Measurements from ENCODE around the gene SEPTIN5. TPM values are rescaled to one million over a fixed set of nuclear protein-coding genes. Genes with fewer than 3 reads are reported as not detected.

Gene SEPTIN5
- total RNA-seq, 1 experiment from 2014 or later, result 1.00 TPM

DNA sequence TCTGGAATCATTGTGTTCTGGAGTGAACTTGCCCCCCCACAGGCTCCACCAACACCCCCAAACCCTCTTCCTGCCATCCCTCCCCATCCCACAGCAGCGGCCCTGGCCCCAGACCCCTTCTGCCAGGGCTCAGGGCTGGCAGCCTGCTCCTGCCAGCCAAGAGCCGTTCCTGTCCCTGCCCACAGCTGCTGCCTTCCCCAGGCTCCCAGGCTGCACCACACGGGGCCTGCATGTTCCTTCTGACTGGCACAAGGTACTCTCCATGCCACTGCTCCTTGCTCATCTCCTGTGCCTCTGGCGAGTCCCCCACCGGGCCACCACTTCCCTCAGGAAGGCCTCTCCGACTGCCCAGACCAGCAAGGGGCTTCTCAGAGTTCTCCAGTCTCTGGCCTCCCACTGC is 14.0 kb downstream of the SEPTIN5 start:
- H3K27ac Mint-ChIP-seq (ENCODE audit: unreplicated experiment), result no peak overlapping the region
- no peak overlapping the region for H3K4me3 ChIP-seq (ENCODE audit: low read depth, low read length)
- H3K4me1 ChIP-seq, result peaks cover 13% of the 10 kb centered on the region
- peaks cover 4% of the 10 kb centered on the region for H3K36me3 Mint-ChIP-seq (ENCODE audit: insufficient read depth, unreplicated experiment)
- BruUV-seq (replicated peaks), result no TSS peak
- H3K9me3 ChIP-seq, result no peaks in the 10 kb centered on the region
- no peaks in the 10 kb centered on the region for H3K36me3 ChIP-seq (ENCODE audit: control insufficient read depth, insufficient read depth, low read length)
- no peak for DNase-seq
- H3K27me3 Mint-ChIP-seq (ENCODE audit: insufficient read depth, unreplicated experiment), result peaks cover 23% of the 10 kb centered on the region
- intact Hi-C loops (cut with micrococcal nuclease; ENCODE audit: unreplicated experiment), result no loop called here
- no peaks in the 10 kb centered on the region for H3K4me1 Mint-ChIP-seq (ENCODE audit: low read depth, unreplicated experiment)
- CTCF ChIA-PET, result no interaction called here
- H3K9me3 Mint-ChIP-seq (ENCODE audit: unreplicated experiment), result no peaks in the 10 kb centered on the region
- H3K27me3 ChIP-seq (replicated peaks; ENCODE audit: control insufficient read depth, insufficient read depth, low read length), result no peaks in the 10 kb centered on the region; the same call in 1 of the 2 replicates
- POLR2A ChIA-PET, result no interaction called here
- TF ChIP-seq, protein P1, sequence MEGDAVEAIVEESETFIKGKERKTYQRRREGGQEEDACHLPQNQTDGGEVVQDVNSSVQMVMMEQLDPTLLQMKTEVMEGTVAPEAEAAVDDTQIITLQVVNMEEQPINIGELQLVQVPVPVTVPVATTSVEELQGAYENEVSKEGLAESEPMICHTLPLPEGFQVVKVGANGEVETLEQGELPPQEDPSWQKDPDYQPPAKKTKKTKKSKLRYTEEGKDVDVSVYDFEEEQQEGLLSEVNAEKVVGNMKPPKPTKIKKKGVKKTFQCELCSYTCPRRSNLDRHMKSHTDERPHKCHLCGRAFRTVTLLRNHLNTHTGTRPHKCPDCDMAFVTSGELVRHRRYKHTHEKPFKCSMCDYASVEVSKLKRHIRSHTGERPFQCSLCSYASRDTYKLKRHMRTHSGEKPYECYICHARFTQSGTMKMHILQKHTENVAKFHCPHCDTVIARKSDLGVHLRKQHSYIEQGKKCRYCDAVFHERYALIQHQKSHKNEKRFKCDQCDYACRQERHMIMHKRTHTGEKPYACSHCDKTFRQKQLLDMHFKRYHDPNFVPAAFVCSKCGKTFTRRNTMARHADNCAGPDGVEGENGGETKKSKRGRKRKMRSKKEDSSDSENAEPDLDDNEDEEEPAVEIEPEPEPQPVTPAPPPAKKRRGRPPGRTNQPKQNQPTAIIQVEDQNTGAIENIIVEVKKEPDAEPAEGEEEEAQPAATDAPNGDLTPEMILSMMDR (IDR thresholded peaks at IDR 0.05; ENCODE audit: insufficient read depth in 1 of 2, low read depth in 1 of 2, low read length in 1 of 2, severe bottlenecking in 1 of 2, unreplicated experiment in 1 of 2), result no peak
- H3K4me3 Mint-ChIP-seq (ENCODE audit: unreplicated experiment), result no peak overlapping the region

DNA sequence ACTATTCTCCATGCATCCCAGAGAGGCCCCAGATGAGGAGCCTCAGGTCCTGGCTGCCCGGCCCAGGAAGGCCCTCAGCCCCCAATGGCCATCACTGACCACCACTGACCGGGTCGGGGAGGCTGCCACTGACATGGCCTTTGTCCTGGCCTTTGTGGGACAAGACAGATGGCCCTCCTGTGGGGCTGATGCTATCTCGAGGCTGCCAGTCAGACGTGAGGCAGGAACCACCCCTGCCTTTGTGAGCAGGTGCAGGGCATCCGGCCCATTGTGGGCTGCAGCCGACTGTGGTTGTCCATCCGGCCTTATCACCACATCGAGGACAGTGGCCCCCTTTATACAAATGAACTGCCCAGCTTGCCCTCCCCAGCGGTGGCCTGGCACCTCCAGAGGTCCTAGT is 14.5 kb downstream of the SEPTIN5 start:
- TF ChIP-seq, protein P1 (IDR thresholded peaks at IDR 0.05; ENCODE audit: insufficient read depth in 1 of 2, low read depth in 1 of 2, low read length in 1 of 2, severe bottlenecking in 1 of 2, unreplicated experiment in 1 of 2), result no peak
- H3K4me3 Mint-ChIP-seq (ENCODE audit: unreplicated experiment), result no peak overlapping the region
- BruUV-seq (replicated peaks), result no TSS peak
- Histone ChIP-seq H3K4me1 (peaks cover 13% of the 10 kb centered on the region), H3K27me3 (replicated peaks; ENCODE audit: control insufficient read depth, insufficient read depth, low read length) (no peaks in the 10 kb centered on the region; the same call in 1 of the 2 replicates), H3K9me3 (no peaks in the 10 kb centered on the region), H3K36me3 (ENCODE audit: control insufficient read depth, insufficient read depth, low read length) (no peaks in the 10 kb centered on the region), H3K4me3 (ENCODE audit: low read depth, low read length) (no peak overlapping the region)
- no peak overlapping the region for H3K27ac Mint-ChIP-seq (ENCODE audit: unreplicated experiment)
- H3K27me3 Mint-ChIP-seq (ENCODE audit: insufficient read depth, unreplicated experiment), result peaks cover 23% of the 10 kb centered on the region
- H3K9me3 Mint-ChIP-seq (ENCODE audit: unreplicated experiment), result no peaks in the 10 kb centered on the region
- H3K4me1 Mint-ChIP-seq (ENCODE audit: low read depth, unreplicated experiment), result no peaks in the 10 kb centered on the region
- H3K36me3 Mint-ChIP-seq (ENCODE audit: insufficient read depth, unreplicated experiment), result peaks cover 4% of the 10 kb centered on the region
- intact Hi-C loops (cut with micrococcal nuclease; ENCODE audit: unreplicated experiment), result no loop called here
- ChIA-PET CTCF (no interaction called here), POLR2A (no interaction called here)
- no peak for DNase-seq

DNA sequence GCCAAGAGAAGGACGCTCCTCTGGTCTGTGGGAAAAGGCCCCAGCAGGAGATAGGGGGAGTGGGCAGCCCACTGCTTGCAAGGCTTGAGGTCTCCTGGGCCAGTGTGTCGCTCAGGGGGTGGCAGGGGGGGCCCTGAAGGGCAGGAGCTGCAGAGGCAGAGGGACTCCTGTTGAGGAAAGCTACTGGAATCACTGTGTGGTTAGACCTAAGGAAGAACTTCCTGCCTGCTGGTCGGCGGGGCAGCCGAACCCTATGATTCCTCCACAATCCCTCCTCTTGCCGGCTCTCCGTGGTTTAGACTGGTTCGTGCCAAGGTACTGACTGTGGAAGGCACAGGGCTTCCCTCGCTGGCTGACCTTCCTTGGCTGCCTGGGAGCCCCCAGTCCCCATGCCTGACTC is 15.2 kb downstream of the SEPTIN5 start:
- H3K27me3 Mint-ChIP-seq (ENCODE audit: insufficient read depth, unreplicated experiment), result peaks cover 23% of the 10 kb centered on the region
- TF ChIP-seq, protein P1 (IDR thresholded peaks at IDR 0.05; ENCODE audit: insufficient read depth in 1 of 2, low read depth in 1 of 2, low read length in 1 of 2, severe bottlenecking in 1 of 2, unreplicated experiment in 1 of 2), result no peak
- no peaks in the 10 kb centered on the region for H3K4me1 Mint-ChIP-seq (ENCODE audit: low read depth, unreplicated experiment)
- H3K9me3 Mint-ChIP-seq (ENCODE audit: unreplicated experiment), result no peaks in the 10 kb centered on the region
- H3K27me3 ChIP-seq (replicated peaks; ENCODE audit: control insufficient read depth, insufficient read depth, low read length), result no peaks in the 10 kb centered on the region; the same call in 1 of the 2 replicates
- H3K4me3 Mint-ChIP-seq (ENCODE audit: unreplicated experiment), result no peak overlapping the region
- no peak overlapping the region for H3K27ac Mint-ChIP-seq (ENCODE audit: unreplicated experiment)
- no peaks in the 10 kb centered on the region for H3K9me3 ChIP-seq
- intact Hi-C loops (cut with micrococcal nuclease; ENCODE audit: unreplicated experiment), result no loop called here
- POLR2A ChIA-PET, result no interaction called here
- no peaks in the 10 kb centered on the region for H3K36me3 ChIP-seq (ENCODE audit: control insufficient read depth, insufficient read depth, low read length)
- DNase-seq, result no peak
- CTCF ChIA-PET, result interaction anchor here (1.2 to 2.3 kb wide), 2 partner anchors 21 to 181 kb away, joined by 9 to 33 read pairs; no protein-coding TSS in a partner anchor
- peaks cover 4% of the 10 kb centered on the region for H3K36me3 Mint-ChIP-seq (ENCODE audit: insufficient read depth, unreplicated experiment)
- BruUV-seq (replicated peaks), result no TSS peak
- H3K4me3 ChIP-seq (ENCODE audit: low read depth, low read length), result no peak overlapping the region
- peaks cover 13% of the 10 kb centered on the region for H3K4me1 ChIP-seq

All from Caco-2 (cell line).